Measurements from ENCODE around the gene GGCT.

DNA sequence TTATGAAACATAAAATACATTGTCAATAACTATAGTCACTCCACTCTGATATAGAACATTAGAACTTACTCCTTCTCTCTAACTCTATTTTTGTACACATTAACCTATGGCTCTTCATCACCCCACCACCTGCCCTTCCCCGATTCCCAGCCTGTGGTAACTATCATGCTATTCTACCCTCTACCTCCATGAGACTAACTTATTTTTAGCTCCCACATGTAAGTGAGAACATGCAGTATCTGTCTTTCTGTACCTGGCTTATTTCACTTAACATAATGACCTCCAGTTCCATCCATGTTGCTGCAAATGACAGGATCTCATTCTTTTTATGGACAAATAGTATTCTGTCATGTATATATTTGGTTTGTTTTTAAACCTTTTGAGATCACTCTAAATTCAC lies 17.3 kb downstream of the GGCT start:
- TF ChIP-seq KLF10 (tag by site-specific recombination; IDR thresholded peaks at IDR 0.05) (no peak), CTCF (tag by site-specific recombination; IDR thresholded peaks at IDR 0.05) (no peak), PRDM6 (tag by site-specific recombination; IDR thresholded peaks at IDR 0.05) (no peak), ZNF274 (IDR thresholded peaks at IDR 0.05; ENCODE audit: low read length) (no peak), ZNF274 (tag by site-specific recombination; IDR thresholded peaks at IDR 0.05; ENCODE audit: borderline replicate concordance) (no peak), ZNF600 (tag by site-specific recombination; IDR thresholded peaks at IDR 0.05) (no peak)
- TF ChIP-seq, protein P1, sequence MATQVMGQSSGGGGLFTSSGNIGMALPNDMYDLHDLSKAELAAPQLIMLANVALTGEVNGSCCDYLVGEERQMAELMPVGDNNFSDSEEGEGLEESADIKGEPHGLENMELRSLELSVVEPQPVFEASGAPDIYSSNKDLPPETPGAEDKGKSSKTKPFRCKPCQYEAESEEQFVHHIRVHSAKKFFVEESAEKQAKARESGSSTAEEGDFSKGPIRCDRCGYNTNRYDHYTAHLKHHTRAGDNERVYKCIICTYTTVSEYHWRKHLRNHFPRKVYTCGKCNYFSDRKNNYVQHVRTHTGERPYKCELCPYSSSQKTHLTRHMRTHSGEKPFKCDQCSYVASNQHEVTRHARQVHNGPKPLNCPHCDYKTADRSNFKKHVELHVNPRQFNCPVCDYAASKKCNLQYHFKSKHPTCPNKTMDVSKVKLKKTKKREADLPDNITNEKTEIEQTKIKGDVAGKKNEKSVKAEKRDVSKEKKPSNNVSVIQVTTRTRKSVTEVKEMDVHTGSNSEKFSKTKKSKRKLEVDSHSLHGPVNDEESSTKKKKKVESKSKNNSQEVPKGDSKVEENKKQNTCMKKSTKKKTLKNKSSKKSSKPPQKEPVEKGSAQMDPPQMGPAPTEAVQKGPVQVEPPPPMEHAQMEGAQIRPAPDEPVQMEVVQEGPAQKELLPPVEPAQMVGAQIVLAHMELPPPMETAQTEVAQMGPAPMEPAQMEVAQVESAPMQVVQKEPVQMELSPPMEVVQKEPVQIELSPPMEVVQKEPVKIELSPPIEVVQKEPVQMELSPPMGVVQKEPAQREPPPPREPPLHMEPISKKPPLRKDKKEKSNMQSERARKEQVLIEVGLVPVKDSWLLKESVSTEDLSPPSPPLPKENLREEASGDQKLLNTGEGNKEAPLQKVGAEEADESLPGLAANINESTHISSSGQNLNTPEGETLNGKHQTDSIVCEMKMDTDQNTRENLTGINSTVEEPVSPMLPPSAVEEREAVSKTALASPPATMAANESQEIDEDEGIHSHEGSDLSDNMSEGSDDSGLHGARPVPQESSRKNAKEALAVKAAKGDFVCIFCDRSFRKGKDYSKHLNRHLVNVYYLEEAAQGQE (tag by site-specific recombination; IDR thresholded peaks at IDR 0.05) = no peak
- TF ChIP-seq, protein P2, sequence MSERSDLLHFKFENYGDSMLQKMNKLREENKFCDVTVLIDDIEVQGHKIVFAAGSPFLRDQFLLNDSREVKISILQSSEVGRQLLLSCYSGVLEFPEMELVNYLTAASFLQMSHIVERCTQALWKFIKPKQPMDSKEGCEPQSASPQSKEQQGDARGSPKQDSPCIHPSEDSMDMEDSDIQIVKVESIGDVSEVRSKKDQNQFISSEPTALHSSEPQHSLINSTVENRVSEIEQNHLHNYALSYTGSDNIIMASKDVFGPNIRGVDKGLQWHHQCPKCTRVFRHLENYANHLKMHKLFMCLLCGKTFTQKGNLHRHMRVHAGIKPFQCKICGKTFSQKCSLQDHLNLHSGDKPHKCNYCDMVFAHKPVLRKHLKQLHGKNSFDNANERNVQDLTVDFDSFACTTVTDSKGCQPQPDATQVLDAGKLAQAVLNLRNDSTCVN (tag by site-specific recombination; optimal IDR thresholded peaks at IDR 0.05) = no peak
